GM12891 (cell line): ENCODE measurements around the gene KLHL3.

Experiments
- DNase-seq: peaks from one replicate; pipeline ENCODE4 v3.0.0; 2011; ENCODE audit warnings: low spot score; ENCODE audit not compliant: insufficient read length
- FAIRE-seq: peaks from 2 replicates; lab custom pipeline; 2011; peaks lifted over from hg19 to GRCh38; lab: Jason Lieb, UNC
- PAX5 ChIP-seq: IDR thresholded peaks from 2 replicates; pipeline ENCODE4 v1.6.1; 2011; ENCODE audit warnings: low read length, moderate library complexity, mild to moderate bottlenecking; ENCODE audit not compliant: insufficient read depth, severe bottlenecking
- POLR2A ChIP-seq: IDR thresholded peaks from 2 replicates; pipeline ENCODE4 v1.6.1; 2011; ENCODE audit warnings: low read depth, low read length, control low read depth
- POLR2AphosphoS5 ChIP-seq: IDR thresholded peaks from 2 replicates; pipeline ENCODE4 v1.6.1; 2011; ENCODE audit warnings: low read depth, low read length, control low read depth
- POU2F2 ChIP-seq: IDR thresholded peaks from 2 replicates; pipeline ENCODE4 v1.6.1; 2011; ENCODE audit warnings: low read depth, mild to moderate bottlenecking, control low read depth, low read length, moderate library complexity
- SPI1 ChIP-seq: IDR thresholded peaks from 2 replicates; pipeline ENCODE4 v1.6.1; 2011; ENCODE audit warnings: low read depth, low read length, control low read depth
- TAF1 ChIP-seq: IDR thresholded peaks from 2 replicates; pipeline ENCODE4 v1.6.1; 2011; ENCODE audit warnings: low read depth, low read length, control low read depth

KLHL3 gene

GRCh38 chr5:137631453-137631852 lies 104.4 kb downstream of the KLHL3 start:
- DNase-seq = no peak
- no peak for FAIRE-seq
- TF ChIP-seq POLR2A (no peak), PAX5 (no peak), TAF1 (no peak), POU2F2 (no peak), SPI1 (no peak), POLR2AphosphoS5 (no peak)

- TF ChIP-seq PAX5 = no peak
- TF ChIP-seq POU2F2 = no peak
- no peak for TF ChIP-seq POLR2A
- TF ChIP-seq TAF1 = no peak
- no peak for TF ChIP-seq SPI1
- no peak for TF ChIP-seq POLR2AphosphoS5
- no peak for DNase-seq
- no peak for FAIRE-seq
Measured at GRCh38 chr5:137630972-137631370, 104.9 kb downstream of the KLHL3 start.

- no peak for FAIRE-seq
- TF ChIP-seq POU2F2 (no peak), TAF1 (no peak), PAX5 (no peak), POLR2AphosphoS5 (no peak), POLR2A (no peak), SPI1 (no peak)
- no peak for DNase-seq
Measured at GRCh38 chr5:137630216-137630971, 105.5 kb downstream of the KLHL3 start.

GRCh38 chr5:137629646-137630045 lies 106.2 kb downstream of the KLHL3 start:
- FAIRE-seq = peak; percentile 92
- peak; percentile 52 for DNase-seq
- TF ChIP-seq POLR2AphosphoS5 = no peak
- TF ChIP-seq TAF1 = no peak
- no peak for TF ChIP-seq POU2F2

- TF ChIP-seq POLR2A (no peak), POU2F2 (no peak), POLR2AphosphoS5 (no peak), PAX5 (no peak), TAF1 (no peak), SPI1 (no peak)
- FAIRE-seq = no peak
- DNase-seq = no peak
Measured at GRCh38 chr5:137627706-137628105, 108.2 kb downstream of the KLHL3 start.

GRCh38 chr5:137627293-137627692 lies 108.6 kb downstream of the KLHL3 start:
- FAIRE-seq (no peak), DNase-seq (no peak)
- no peak for TF ChIP-seq SPI1
- no peak for TF ChIP-seq POLR2AphosphoS5
- no peak for TF ChIP-seq TAF1
- no peak for TF ChIP-seq POU2F2
- no peak for TF ChIP-seq POLR2A

- TF ChIP-seq POLR2AphosphoS5 = no peak
- no peak for TF ChIP-seq SPI1
- TF ChIP-seq TAF1 = no peak
- TF ChIP-seq POU2F2 = no peak
- no peak for TF ChIP-seq PAX5
- TF ChIP-seq POLR2A = no peak
- FAIRE-seq (no peak), DNase-seq (no peak)
Measured at GRCh38 chr5:137624786-137625349, 111.0 kb downstream of the KLHL3 start.

GRCh38 chr5:137622850-137623249 lies 113.0 kb downstream of the KLHL3 start:
- no peak for FAIRE-seq
- DNase-seq = no peak

GRCh38 chr5:137621861-137622823 lies 113.7 kb downstream of the KLHL3 start:
- DNase-seq (no peak), FAIRE-seq (peak; percentile 31)
- TF ChIP-seq POLR2AphosphoS5 = no peak
- TF ChIP-seq TAF1 = no peak
- no peak for TF ChIP-seq PAX5
- no peak for TF ChIP-seq POU2F2
- no peak for TF ChIP-seq SPI1
- TF ChIP-seq POLR2A = no peak

More at GRCh38 chr5:137622850-137623249, 113.0 kb downstream of the KLHL3 start:
- no peak for TF ChIP-seq POLR2A
- no peak for TF ChIP-seq PAX5
- no peak for TF ChIP-seq POLR2AphosphoS5
- TF ChIP-seq SPI1 = peak; percentile 79
